IPS-20b (cell line): Measurements from ENCODE around the gene SUDS3.
"Not testable (repeated sequence)": the region's sequence is repeated elsewhere in the genome, so short reads cannot be mapped to it uniquely, and the experiment has no call there.

Experiments
- H3K27ac ChIP-seq: one replicate; pipeline ENCODE4 v1.5.1; 2013; ENCODE audit warnings: low read length
- H3K27me3 ChIP-seq: 2 replicates; pipeline ENCODE4 v1.6.1; 2013; ENCODE audit warnings: mild to moderate bottlenecking, low read length, inconsistent platforms; ENCODE audit not compliant: insufficient read depth
- H3K36me3 ChIP-seq: 2 replicates; pipeline ENCODE4 v1.6.1; 2013; ENCODE audit warnings: low read depth, mild to moderate bottlenecking, inconsistent platforms, low read length, moderate library complexity; ENCODE audit not compliant: insufficient read depth
- H3K4me1 ChIP-seq: 2 replicates; pipeline ENCODE4 v1.6.1; 2013; ENCODE audit warnings: mild to moderate bottlenecking, control low read depth, inconsistent platforms, low read length, moderate library complexity; ENCODE audit not compliant: insufficient read depth
- H3K4me3 ChIP-seq: 2 replicates; pipeline ENCODE4 v1.5.1; 2013; ENCODE audit warnings: mild to moderate bottlenecking, low read length, inconsistent platforms
- H3K9ac ChIP-seq: 2 replicates; pipeline ENCODE4 v1.6.1; 2013; ENCODE audit warnings: low read depth, mild to moderate bottlenecking, inconsistent platforms, low read length, moderate library complexity
- H3K9me3 ChIP-seq: 2 replicates; pipeline ENCODE4 v1.6.1; 2013; ENCODE audit warnings: mild to moderate bottlenecking, low read depth, low read length, inconsistent platforms; ENCODE audit not compliant: insufficient read depth

Gene SUDS3

GRCh38 chr12:118408241-118408640, 31.9 kb downstream of the SUDS3 start:
- not testable (repeated sequence) for H3K9me3 ChIP-seq, H3K27ac ChIP-seq, H3K9ac ChIP-seq, H3K27me3 ChIP-seq, H3K4me3 ChIP-seq, H3K4me1 ChIP-seq
- H3K36me3 ChIP-seq = peaks cover 85% of the 10 kb centered on the region

- no peaks in the 10 kb centered on the region for H3K27me3 ChIP-seq
- no peaks in the 10 kb centered on the region for H3K4me1 ChIP-seq
- peaks cover 87% of the 10 kb centered on the region for H3K36me3 ChIP-seq
- no peak overlapping the region for H3K9ac ChIP-seq
- no peaks in the 10 kb centered on the region for H3K9me3 ChIP-seq
- H3K4me3 ChIP-seq = no peak overlapping the region
- no peak overlapping the region for H3K27ac ChIP-seq
Measured at GRCh38 chr12:118409834-118410233, 33.5 kb downstream of the SUDS3 start.

- Histone ChIP-seq H3K9ac (no peak overlapping the region), H3K27me3 (no peaks in the 10 kb centered on the region), H3K27ac (no peak overlapping the region), H3K4me3 (no peak overlapping the region), H3K4me1 (no peaks in the 10 kb centered on the region), H3K9me3 (no peaks in the 10 kb centered on the region), H3K36me3 (peaks cover 51% of the 10 kb centered on the region)
Measured at GRCh38 chr12:118417942-118418341, 41.6 kb downstream of the SUDS3 start.

- H3K9ac ChIP-seq = no peak overlapping the region
- H3K27me3 ChIP-seq = no peaks in the 10 kb centered on the region
- H3K9me3 ChIP-seq = no peaks in the 10 kb centered on the region
- peaks cover 45% of the 10 kb centered on the region for H3K36me3 ChIP-seq
- H3K4me1 ChIP-seq = no peaks in the 10 kb centered on the region
- H3K27ac ChIP-seq = no peak overlapping the region
- no peak overlapping the region for H3K4me3 ChIP-seq
Measured at GRCh38 chr12:118418385-118419057, 42.2 kb downstream of the SUDS3 start.

GRCh38 chr12:118420673-118421072, 44.3 kb downstream of the SUDS3 start:
- Histone ChIP-seq H3K27me3 (no peaks in the 10 kb centered on the region), H3K27ac (no peak overlapping the region), H3K4me1 (no peaks in the 10 kb centered on the region), H3K4me3 (no peak overlapping the region), H3K36me3 (peaks cover 23% of the 10 kb centered on the region), H3K9me3 (no peaks in the 10 kb centered on the region), H3K9ac (no peak overlapping the region)

GRCh38 chr12:118424884-118425283, 48.5 kb downstream of the SUDS3 start:
- no peak overlapping the region for H3K9ac ChIP-seq
- H3K27ac ChIP-seq = no peak overlapping the region
- H3K27me3 ChIP-seq = no peaks in the 10 kb centered on the region
- no peaks in the 10 kb centered on the region for H3K9me3 ChIP-seq
- H3K36me3 ChIP-seq = no peaks in the 10 kb centered on the region
- no peak overlapping the region for H3K4me3 ChIP-seq
- no peaks in the 10 kb centered on the region; the same call in 1 of the 2 replicates for H3K4me1 ChIP-seq

GRCh38 chr12:118425364-118425763, 49.0 kb downstream of the SUDS3 start:
- Histone ChIP-seq H3K9me3 (no peaks in the 10 kb centered on the region), H3K27me3 (no peaks in the 10 kb centered on the region), H3K4me1 (no peaks in the 10 kb centered on the region; the same call in 1 of the 2 replicates), H3K9ac (no peak overlapping the region), H3K36me3 (no peaks in the 10 kb centered on the region), H3K4me3 (no peak overlapping the region), H3K27ac (no peak overlapping the region)

GRCh38 chr12:118427819-118428218, 51.5 kb downstream of the SUDS3 start:
- H3K9me3 ChIP-seq = no peaks in the 10 kb centered on the region
- no peak overlapping the region for H3K9ac ChIP-seq
- no peak overlapping the region for H3K27ac ChIP-seq
- H3K4me1 ChIP-seq = no peaks in the 10 kb centered on the region; the same call in 1 of the 2 replicates
- no peak overlapping the region for H3K4me3 ChIP-seq
- H3K36me3 ChIP-seq = no peaks in the 10 kb centered on the region
- H3K27me3 ChIP-seq = no peaks in the 10 kb centered on the region

GRCh38 chr12:118428643-118429042, 52.3 kb downstream of the SUDS3 start:
- H3K4me3 ChIP-seq = no peak overlapping the region
- H3K36me3 ChIP-seq = no peaks in the 10 kb centered on the region
- H3K27ac ChIP-seq = no peak overlapping the region
- no peak overlapping the region for H3K9ac ChIP-seq
- H3K27me3 ChIP-seq = no peaks in the 10 kb centered on the region
- no peaks in the 10 kb centered on the region for H3K9me3 ChIP-seq
- no peaks in the 10 kb centered on the region; the same call in 1 of the 2 replicates for H3K4me1 ChIP-seq

- H3K9ac ChIP-seq = no peak overlapping the region
- H3K4me1 ChIP-seq = no peaks in the 10 kb centered on the region; the same call in 1 of the 2 replicates
- H3K27ac ChIP-seq = no peak overlapping the region
- H3K36me3 ChIP-seq = no peaks in the 10 kb centered on the region
- no peaks in the 10 kb centered on the region for H3K9me3 ChIP-seq
- no peak overlapping the region for H3K4me3 ChIP-seq
- H3K27me3 ChIP-seq = no peaks in the 10 kb centered on the region
Measured at GRCh38 chr12:118429688-118430383, 53.5 kb downstream of the SUDS3 start.

- Histone ChIP-seq H3K27ac (no peak overlapping the region), H3K27me3 (no peaks in the 10 kb centered on the region), H3K4me1 (no peaks in the 10 kb centered on the region; the same call in 1 of the 2 replicates), H3K9ac (no peak overlapping the region), H3K4me3 (no peak overlapping the region), H3K9me3 (no peaks in the 10 kb centered on the region), H3K36me3 (no peaks in the 10 kb centered on the region)
Measured at GRCh38 chr12:118430516-118430915, 54.2 kb downstream of the SUDS3 start.
